ENCODE results near the gene THSD7B.
"Not testable (repeated sequence)": the region's sequence is repeated elsewhere in the genome, so short reads cannot be mapped to it uniquely, and the experiment has no call there.

Gene THSD7B

DNA sequence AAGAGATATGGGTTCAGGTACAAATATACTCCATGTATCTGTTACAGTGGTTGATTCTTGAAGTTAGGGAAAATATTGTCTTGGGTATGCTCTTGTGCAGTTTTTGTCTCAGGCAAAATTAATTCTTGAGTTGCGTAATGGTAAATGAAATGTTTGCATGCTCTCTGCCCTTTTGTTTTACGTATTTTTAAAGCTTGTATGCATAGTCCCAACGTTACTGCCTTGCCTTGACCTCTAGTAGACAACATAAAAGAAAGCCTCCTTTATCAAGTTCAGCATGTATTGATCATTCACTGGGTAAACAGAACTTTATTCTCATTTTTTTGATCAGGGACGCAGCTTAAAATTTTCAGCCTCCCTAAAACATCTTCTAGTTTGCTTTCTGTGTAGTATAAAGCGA lies 283.1 kb downstream of the THSD7B start:
- DNase-seq = no peak

DNA sequence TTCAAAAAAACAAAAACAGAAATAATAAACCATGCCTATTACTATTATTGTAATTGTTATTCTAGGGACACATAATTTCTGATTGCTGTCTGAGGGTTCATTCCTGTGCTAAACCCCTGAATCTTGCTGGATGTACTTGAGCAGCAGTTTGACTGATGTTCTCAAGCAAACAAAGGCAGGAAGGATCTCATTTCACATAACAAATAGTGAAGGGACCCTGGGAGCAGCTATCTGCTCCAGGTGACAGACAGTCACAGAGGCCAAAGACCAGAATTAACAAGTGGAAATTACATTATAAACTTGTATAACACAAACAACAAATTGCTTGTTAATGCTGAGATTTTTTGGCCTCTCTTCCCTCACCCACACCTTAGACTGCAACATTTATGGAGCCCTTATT lies 284.2 kb downstream of the THSD7B start:
- DNase-seq = no peak

DNA sequence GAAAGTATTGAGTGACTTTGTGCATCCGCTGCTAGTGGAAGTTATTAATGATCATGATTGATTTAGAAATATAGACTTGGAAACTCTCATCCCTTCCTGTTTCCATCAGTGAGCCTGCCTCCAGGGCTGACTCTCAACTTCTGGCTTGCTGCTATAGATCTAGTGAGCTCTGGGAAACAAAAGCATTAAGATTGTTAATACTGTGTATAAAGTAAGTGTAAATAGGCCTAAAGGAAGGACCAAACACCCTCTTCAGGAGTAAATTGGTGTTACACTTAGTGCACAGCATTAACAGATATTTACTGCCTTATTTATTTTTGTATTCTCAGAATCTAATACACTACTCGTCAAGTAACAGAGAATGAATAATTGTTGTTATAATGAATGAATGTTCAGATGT lies 285.6 kb downstream of the THSD7B start:
- DNase-seq = no peak

DNA sequence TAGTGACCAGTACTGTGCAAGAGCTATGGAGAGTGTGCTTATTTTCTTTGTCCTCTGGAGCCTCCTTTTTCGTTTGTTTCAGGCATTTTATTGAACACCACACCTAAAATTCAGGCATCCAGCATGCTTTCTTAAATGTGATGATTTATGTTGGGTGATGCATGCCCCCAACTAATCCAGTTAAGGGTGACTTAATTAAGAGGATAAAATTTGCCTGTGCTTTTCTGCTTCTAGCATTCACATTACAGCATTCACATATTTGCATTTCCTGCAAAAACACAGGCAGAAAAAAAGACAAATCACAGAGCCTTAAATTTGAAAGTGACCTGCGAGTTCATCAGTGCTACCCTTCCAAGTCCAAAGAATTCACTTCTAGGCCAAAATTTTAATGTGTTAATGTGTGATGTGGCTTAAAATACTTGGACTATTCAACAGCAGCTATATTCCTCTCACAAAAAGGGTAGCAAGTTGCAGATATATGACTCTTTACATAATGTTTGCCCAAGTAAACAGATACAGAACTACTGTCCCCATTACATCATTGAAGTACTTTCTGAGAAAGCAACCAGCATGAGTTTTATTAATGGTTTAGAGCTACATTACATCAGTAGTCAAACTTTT lies 286.5 kb downstream of the THSD7B start:
- no peak for DNase-seq

DNA sequence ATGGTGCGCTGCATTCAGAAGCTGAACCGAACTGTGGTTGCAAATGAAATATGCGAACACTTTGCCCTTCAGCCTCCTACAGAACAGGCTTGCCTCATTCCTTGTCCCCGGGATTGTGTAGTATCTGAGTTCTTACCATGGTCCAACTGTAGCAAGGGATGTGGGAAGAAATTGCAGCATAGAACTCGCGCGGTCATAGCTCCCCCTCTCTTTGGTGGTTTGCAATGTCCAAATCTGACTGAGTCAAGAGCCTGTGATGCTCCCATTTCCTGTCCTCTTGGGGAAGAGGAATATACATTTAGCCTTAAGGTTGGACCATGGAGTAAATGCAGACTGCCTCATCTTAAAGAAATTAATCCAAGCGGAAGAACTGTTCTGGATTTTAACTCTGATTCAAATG lies 291.4 kb downstream of the THSD7B start:
- DNase-seq = no peak

DNA sequence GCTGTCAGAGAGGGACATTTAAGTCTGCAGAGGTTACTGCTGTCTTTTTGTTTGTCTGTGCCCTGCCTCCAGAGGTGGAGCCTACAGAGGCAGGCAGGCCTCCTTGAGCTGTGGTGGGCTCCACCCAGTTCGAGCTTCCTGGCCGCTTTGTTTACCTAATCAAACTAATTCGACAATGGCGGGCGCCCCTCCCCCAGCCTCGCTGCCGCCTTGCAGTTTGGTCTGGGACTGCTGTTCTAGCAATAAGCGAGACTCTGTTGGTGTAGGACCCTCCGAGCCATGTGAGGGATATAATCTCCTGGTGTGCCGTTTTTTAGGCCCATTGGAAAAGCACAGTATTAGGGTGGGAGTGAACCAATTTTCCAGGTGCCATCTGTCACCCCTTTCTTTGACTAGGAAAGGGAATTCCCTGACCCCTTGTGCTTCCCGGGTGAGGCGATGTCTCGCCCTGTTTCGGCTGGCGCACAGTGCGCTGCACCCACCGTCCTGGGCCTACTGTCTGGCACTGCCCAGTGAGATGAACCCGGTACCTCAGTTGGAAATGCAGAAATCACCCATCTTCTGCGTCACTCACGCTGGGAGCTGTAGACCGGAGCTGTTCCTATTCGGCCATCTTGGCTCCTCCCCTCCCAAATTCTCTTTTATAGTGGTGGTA lies 310.9 kb downstream of the THSD7B start:
- DNase-seq = not testable (repeated sequence)

DNA sequence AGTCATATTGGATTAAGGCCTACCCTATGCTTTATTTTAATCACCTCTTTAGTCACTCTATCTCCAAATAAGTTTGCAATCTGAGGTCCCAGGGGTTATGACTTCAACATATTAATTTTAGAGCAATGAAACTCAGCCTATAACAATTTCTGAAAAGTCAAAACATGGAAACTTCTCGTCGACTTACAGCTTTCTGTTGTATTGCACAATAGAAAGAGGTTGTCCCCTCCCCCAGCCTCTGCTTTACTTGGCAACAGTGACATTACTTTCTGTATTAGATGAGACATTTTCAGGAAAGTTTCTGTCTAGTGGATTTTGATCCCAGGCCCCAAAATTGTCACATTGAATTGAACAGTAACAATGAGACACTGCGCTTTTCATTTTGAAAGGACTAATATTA lies 326.4 kb downstream of the THSD7B start:
- DNase-seq = no peak

DNA sequence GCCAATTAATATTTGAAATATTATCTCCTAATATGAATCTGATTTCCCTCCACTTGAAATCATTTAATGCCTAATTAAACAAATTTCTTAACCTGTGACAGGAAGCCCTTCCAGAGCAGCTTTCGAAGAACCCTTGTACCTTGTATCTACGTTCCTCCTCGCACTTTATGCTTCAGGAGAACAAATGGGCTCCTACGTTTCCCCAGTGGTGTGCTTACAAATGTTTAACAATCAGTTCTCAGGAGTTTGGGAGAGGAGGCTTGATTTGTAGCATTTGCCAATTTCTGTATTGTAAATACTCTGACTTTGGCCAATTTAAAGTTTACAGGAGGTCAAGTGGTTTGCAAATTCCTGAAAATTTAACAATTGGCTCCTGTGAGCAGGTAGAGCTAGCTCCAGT lies 327.8 kb downstream of the THSD7B start:
- DNase-seq = no peak

DNA sequence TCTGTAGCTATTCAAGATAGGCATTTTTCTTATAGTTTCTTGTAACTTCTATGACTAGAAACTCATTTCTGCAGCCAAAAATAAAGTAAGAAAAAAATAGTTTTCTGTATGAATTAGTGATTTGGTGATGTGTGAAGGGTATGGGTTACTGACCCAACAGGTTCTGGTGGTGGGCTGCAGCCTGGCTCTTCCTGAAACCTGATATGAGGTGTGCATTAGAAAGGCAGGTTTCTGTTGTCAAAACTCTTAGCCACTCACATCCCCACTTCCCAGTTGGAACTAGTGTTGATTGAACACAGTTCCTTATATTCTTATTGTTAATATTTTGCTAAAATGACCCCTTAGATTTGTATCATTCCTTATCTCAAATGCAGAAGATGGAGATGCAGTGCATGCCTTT lies 330.8 kb downstream of the THSD7B start:
- DNase-seq = no peak

DNA sequence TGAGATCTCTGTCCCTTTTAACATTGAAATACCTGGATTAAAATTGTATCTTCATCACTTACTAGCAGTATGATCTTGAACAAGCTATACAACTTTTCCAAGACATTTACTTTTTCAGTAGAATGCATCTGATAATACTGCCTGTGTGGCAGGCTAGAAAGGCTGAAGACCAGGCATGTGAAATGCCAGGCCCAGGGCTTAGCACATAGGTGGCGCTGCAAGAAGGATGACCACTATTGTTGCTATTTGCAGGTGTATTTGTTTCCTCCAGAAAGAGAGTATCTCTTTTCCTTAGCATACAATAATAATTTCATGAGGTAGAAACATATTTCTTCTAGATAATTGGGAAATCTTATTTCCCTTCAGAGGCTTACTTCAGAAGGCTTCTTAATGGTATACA lies 331.3 kb downstream of the THSD7B start:
- no peak for DNase-seq

DNA sequence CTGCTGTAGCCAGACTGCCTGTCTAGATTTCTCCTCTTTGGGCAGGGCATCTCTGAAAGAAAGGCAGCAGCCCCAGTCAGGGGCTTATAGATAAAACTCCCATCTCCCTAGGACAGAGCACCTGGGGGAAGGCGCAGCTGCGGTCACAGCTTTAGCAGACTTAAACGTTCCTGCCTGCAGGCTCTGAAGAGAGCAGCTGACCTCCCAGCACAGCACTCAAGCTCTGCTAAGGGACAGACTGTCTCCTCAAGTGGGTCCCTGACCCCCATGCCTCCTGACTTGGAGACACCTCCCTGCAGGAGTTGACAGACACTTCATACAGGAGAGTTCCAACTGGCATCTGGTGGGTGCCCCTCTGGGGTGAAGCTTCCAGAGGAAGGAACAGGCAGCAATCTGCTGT lies 336.5 kb downstream of the THSD7B start:
- not testable (repeated sequence) for DNase-seq

DNA sequence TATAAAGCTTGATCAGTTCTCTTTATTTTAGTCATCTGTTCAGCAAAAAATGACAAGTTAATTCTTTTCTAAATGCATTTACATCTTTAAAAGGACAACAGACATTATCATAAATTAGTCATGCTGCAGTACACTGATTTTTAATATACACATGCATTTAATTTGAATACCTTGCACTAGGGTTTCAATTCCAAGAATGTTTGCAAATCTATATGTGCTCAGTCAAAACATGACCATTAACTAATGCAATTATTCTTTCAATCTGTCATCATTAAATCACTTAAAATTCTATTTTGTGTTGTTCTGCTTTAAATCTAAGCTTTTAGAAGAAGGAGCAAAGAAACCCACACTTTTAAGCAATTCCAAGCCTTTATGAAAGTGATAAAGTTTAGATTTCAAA lies 342.6 kb downstream of the THSD7B start:
- DNase-seq = no peak

DNA sequence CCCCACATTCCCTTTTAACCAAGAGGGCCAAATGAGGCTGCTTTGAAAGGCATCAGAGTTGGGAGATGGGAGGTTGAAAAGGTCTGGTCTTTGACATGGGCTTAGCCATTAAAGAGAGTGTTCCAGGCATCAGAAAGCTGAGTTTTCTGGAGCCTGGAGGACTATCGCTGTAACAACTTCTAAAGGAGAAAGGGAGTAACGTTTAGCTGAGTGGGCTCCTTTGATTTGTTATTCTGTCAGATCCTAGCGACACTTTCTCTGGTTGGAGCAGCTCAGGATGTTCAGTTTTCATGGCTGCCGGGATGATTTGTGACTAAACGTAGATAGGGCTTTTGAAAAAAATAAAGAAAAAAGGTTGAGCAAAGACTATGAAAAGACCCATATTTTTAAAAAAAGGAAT lies 346.6 kb downstream of the THSD7B start:
- no peak for DNase-seq

DNA sequence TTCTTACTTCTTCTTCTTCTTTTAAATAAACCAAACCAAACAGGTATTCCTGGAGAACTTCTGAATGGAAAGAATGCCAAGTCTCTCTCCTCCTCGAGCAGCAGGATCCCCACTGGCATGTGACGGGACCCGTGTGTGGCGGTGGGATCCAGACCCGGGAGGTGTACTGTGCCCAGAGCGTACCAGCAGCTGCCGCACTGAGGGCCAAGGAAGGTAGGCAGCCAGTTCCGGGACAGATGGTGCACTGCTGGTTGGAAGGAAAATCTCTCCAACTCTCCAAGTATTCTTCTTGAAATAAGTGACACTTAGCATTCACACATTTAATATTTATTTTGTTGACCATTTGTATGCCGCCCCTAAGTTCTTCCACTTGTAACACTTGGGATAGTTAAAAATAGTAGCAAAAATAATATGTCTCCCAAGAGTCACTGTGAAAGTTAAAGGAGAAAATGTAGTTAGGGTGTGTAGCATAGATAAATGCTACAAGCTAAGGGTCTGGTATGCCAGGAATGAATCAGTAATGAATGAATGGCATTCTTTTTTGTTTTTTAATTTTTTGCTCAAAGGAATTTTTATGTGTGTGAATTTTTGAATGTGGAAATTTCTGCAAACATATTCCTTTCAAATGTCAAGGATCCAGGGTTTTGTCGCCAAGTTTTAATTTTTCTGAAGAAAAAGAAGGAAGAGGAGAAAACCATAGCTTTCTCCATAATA lies 349.9 kb downstream of the THSD7B start:
- DNase-seq = no peak

DNA sequence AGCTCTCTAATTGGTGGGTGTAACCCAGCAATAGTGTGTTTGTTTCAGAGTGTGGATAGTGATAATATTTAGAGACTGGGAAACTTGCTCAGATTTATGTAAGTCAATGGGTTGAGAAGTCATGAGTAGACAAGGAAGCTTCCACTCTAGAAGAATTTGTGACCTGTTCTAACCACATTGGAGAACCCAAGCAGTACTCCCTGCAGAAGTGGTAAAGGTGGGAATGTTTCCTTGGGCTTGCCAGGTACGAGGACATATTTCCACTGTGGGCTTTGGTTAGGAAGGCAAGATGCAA lies 350.4 kb downstream of the THSD7B start:
- DNase-seq = no peak

DNA sequence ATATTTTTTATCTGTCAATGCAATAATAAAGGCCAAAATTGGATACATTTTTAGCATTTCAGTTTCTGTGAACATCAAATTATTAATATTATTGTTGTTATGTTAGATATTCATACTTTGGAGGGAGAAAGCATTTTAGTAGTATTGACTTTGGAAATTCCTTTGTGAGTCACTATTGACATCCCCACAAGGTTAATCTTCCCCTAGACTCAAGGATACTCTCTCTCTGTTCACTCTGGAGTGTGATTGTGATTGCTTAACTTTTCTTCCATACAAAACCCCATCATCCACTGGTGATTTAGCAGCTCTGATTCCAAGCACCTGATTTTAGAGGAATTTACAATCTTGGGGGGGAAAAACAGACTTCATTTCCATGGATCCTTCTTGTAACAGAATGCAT lies 352.0 kb downstream of the THSD7B start:
- DNase-seq = no peak

DNA sequence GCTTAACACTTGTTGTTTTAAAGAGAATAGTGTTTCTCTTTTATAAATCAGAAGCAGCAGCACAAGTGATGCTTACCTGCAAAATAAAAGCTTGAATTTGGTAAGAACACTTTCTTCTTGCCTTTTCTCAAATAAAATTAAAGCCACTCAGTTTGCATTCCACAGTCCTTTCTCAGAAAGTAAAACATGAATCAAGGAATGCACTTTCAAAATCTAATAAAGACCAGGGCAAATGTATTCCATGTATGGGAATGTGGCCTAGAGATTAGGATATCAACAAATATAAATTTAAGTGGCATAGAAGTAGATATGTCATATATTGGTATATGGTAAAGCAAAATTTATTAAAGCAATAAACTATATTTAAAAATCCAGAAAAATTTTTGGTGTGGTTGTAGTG lies 352.8 kb downstream of the THSD7B start:
- no peak for DNase-seq

DNA sequence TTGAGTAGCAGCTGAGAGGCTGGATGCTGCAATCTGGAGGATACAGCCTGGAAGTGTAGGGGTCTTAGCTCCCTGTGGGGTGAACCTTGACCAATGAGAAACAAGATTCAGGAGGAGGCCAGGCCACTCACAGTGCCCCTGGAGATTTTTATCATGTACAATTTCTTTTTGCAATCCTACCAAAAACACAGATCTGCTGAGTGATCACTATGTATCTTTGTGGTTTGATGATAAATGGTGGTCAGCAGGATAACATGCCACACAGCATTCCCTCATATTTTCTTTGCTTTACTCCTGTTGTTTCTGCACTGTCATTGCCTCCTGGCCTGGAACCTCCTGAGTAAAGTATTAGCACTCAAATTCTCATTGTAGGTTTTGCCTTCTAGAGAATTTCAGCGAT lies 357.9 kb downstream of the THSD7B start:
- DNase-seq = no peak

DNA sequence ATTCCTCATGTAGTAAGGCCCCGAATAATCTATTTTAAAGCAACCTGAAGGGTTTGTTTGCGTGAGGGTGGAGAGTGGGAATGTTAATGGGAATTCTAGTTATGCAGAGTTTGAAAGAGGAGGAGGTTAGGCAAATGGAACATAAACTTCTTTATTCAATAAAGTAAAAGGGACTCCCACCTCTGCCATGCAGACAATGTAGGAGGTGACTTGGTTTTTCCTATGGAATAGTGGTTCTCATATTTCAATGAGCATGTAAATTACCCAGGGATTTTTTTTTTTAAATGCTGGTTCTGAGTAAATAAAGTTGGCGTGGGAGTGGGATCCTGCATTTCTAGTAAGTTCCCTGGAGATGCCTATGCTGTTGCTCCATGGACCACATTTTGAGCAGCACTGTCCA lies 367.9 kb downstream of the THSD7B start:
- no peak for DNase-seq

DNA sequence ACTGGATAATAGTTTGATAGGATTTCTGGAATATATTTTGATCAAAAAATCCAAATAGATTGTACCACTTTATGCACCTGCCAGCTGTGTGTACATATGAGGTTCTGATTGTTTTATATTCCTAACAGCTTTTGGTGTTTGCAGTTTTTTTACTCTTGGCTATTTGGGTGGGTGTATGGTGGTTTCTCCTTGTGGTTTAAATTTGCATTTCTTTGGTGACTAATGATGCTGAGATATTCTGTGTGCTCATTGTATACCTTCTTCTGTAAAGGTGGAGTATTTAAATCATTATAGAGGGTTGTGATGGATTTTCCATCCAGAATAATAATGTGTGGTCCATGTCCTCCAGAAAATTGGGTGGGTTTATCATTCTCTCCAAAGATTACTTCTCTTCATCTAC lies 372.9 kb downstream of the THSD7B start:
- DNase-seq = no peak

DNA sequence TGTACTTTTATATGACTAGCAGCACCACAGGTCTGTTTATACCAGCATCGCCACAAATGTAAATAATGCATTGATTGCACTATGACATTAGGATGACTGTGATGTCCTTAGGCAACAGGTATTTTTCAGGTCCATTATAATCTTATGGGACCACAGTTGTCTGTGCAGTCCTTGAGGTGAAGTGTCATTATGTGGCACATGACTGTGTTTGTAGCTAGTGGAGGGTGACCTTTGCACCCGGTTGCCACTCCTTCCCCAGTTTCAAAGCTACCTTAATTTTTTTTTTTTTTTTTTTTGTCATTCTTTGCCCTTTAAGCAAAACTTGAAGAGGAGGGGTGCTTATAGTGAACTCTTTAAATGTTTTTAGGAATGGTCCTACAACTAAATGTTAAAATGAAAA lies 386.4 kb downstream of the THSD7B start:
- DNase-seq = no peak

DNA sequence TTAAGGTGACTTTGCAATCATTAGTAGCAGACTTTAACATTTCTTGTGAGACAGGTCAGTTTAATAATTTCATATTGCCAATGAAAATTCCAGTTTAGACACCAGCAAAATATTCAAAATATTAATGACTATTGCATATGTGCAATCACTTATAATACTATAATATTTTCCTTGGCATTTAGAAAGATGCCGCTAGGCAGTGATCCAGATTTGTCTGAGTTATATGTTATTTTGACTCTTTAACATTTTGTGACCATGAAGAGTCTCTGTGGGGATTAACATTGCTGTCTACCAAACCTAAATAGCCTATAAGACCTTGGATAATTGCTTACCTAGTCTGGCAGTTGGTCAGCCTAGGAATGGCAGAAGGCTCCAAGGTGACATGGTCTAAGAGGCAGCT lies 389.6 kb downstream of the THSD7B start:
- DNase-seq = no peak

DNA sequence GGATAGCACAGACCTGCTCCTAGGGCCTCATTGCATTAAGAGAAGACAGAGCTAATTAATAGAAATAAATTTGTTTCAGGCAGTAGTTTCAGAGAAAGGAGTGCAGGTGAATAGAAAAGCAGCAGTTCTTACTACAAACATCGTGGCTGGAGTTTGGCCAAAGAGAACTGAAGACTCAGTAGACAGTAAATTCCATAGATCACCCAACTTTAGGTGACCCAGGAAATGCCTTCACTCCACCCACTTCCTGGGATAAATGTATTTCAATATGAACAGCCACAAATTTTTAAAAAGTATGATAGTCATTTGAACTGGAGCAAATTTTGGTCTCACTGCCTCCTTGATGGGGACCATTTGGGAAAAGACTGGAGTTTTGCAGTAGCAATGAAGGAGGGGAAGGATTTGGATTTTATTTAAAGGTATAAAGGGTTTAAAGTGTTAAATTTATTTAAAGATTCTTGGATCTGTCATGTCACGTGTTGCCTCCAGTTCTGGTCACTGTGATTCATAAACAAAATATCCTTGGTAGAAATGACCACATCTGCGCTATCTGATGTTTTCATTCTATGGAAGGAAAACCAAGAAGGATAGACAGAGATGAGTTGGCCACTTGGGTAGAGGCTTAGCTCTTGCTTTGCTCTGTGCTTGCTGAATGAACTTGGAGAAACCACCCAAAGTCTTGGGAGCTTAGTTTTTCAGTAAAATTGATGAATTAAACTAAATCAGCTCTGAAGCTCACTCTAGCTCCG lies 390.2 kb downstream of the THSD7B start:
- DNase-seq = no peak

All from suppressor macrophage (primary cell).